Right ventricle myocardium superior (tissue), 1 donor: ENCODE measurements around the gene LPGAT1. TPM values are rescaled to one million over a fixed set of nuclear protein-coding genes. Genes with fewer than 3 reads are reported as not detected.
"Not testable (repeated sequence)": the region's sequence is repeated elsewhere in the genome, so short reads cannot be mapped to it uniquely, and the experiment has no call there.

Experiments used
- ATAC-seq: fragments of 200-7000 bp; cut with Tn5 transposase; one replicate; pipeline ENCODE4 v1.9.1; 2020; ENCODE audit warnings: mild to moderate bottlenecking; ENCODE audit not compliant: poor library complexity
- DNase-seq: peaks from one replicate; pipeline ENCODE4 v3.0.0-alpha.2; 2020
- intact Hi-C: fragments of 100-400 bp; cut with DNase I; formaldehyde crosslinking; loops from one replicate; pipeline ENCODE4 v1.11.2; 2022
- total RNA-seq: library from RNA; stranded (reverse); fragmentation: NEBNext Ultra II Directional; extraction: Animal tissue kit (Norgen Biotek cat#: 25700); gene quantifications from one replicate; pipeline ENCODE4 v1.2.1, GENCODE V29; 2021
- donor health status: DM: no; HTN: yes; CAD: no; lungs with severe emphysema.

The LPGAT1 gene
- total RNA-seq, 1 donor from 2014 or later, result 21.4 TPM

DNA sequence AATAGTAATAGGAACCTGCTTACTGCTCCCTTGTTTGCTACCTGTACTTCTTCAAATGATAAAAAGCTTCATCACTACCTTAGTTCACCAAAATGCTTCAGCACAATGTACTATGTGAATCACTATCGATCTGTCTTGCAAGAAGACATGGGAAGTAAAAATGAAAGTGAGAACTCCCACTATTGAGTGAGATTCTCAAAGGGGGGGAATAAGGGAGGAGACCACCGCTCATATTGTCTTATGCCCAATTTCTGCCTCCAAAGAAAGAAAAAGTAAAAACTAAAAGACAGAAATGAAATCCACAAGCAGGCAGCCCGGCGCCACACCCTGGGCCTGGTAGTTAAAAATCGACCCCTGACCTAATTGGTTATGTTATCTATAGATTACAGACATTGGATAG lies 136.7 kb downstream of the LPGAT1 start:
- intact Hi-C loops, result loop anchor here (10.0 kb wide), 1 partner anchor 251 kb away; no protein-coding TSS in a partner anchor
- ATAC-seq, result not testable (repeated sequence)

More for the DNA sequence above, 136.7 kb downstream of the LPGAT1 start:
- not testable (repeated sequence) for DNase-seq

Other genes with a start within 250 kb of the LPGAT1 start
- not detected for gene NEK2, start 155.1 kb downstream of the LPGAT1 start, total RNA-seq
- 8.2 TPM for gene INTS7, start 204.8 kb upstream of the LPGAT1 start, total RNA-seq
- gene DTL, start 205.0 kb upstream of the LPGAT1 start, total RNA-seq, result 0.43 TPM